Hypothalamus (tissue), 51 donors: ENCODE results near the gene MEGF6.
A peak's percentile ranks its signal among the peaks of the same experiment; 100 is the strongest.

Experiments used
- DNase-seq, 51 donors: peaks; one replicate each; lab custom pipeline; 2025; lab: John Stamatoyannopoulos, UW

Gene MEGF6

GRCh38 chr1:3498986-3499385 lies 112.3 kb downstream of the MEGF6 start:
- no peak for DNase-seq

GRCh38 chr1:3498246-3498930 lies 112.9 kb downstream of the MEGF6 start:
- DNase-seq = no peak

- DNase-seq = no peak
These were observed 113.8 kb downstream of the MEGF6 start for GRCh38 chr1:3497521-3497920.

GRCh38 chr1:3496916-3497315 lies 114.4 kb downstream of the MEGF6 start:
- no peak for DNase-seq

GRCh38 chr1:3495776-3496745 lies 115.2 kb downstream of the MEGF6 start:
- DNase-seq = peak in 2 of 51 donors; percentile 17 to 30

- DNase-seq = no peak
These were observed 116.7 kb downstream of the MEGF6 start for GRCh38 chr1:3494321-3495308.

- DNase-seq = no peak
These were observed 118.6 kb downstream of the MEGF6 start for GRCh38 chr1:3492545-3493246.

- peak in 47 of 51 donors; percentile 11 to 83 (median 52) for DNase-seq
These were observed 119.7 kb downstream of the MEGF6 start for GRCh38 chr1:3491291-3492246.

GRCh38 chr1:3490046-3490745 lies 121.1 kb downstream of the MEGF6 start:
- DNase-seq = no peak

- DNase-seq = no peak
These were observed 122.9 kb downstream of the MEGF6 start for GRCh38 chr1:3488432-3488831.

- no peak for DNase-seq
These were observed 126.3 kb downstream of the MEGF6 start for GRCh38 chr1:3485016-3485415.

- peak in 15 of 51 donors; percentile 4 to 74 (median 30) for DNase-seq
These were observed 127.4 kb downstream of the MEGF6 start for GRCh38 chr1:3483801-3484444.

GRCh38 chr1:3483380-3483779 lies 127.9 kb downstream of the MEGF6 start:
- DNase-seq = no peak

GRCh38 chr1:3482378-3482849 lies 128.9 kb downstream of the MEGF6 start:
- DNase-seq = no peak

- no peak for DNase-seq
These were observed 129.4 kb downstream of the MEGF6 start for GRCh38 chr1:3481836-3482375.

- DNase-seq = no peak
These were observed 130.3 kb downstream of the MEGF6 start for GRCh38 chr1:3481046-3481445.

- DNase-seq = no peak
These were observed 131.0 kb downstream of the MEGF6 start for GRCh38 chr1:3480369-3480719.
